OCI-LY3 (cell line): Measurements from ENCODE around the gene PHOSPHO1.

Experiments
- EZH2phosphoT487 ChIP-seq: fragments of 200-600 bp; shearing (Covaris generic); IDR thresholded peaks from 2 replicates; pipeline ENCODE4 v1.6.1; 2018; ENCODE audit warnings: antibody characterized with exemption, mixed run types, low read depth
- TF ChIP-seq, protein P1 (sequence below): fragments of 200-600, 300-600 bp; sonication (generic); IDR thresholded peaks from 2 replicates; pipeline ENCODE4 v1.5.1; 2014; ENCODE audit warnings: antibody characterized with exemption, low read length, low read depth

GRCh38 chr17:49266233-49266632 is 35.6 kb upstream of the PHOSPHO1 start:
- TF ChIP-seq, protein P1, sequence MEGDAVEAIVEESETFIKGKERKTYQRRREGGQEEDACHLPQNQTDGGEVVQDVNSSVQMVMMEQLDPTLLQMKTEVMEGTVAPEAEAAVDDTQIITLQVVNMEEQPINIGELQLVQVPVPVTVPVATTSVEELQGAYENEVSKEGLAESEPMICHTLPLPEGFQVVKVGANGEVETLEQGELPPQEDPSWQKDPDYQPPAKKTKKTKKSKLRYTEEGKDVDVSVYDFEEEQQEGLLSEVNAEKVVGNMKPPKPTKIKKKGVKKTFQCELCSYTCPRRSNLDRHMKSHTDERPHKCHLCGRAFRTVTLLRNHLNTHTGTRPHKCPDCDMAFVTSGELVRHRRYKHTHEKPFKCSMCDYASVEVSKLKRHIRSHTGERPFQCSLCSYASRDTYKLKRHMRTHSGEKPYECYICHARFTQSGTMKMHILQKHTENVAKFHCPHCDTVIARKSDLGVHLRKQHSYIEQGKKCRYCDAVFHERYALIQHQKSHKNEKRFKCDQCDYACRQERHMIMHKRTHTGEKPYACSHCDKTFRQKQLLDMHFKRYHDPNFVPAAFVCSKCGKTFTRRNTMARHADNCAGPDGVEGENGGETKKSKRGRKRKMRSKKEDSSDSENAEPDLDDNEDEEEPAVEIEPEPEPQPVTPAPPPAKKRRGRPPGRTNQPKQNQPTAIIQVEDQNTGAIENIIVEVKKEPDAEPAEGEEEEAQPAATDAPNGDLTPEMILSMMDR = no peak
- TF ChIP-seq EZH2phosphoT487 = no peak
